C4-2B (cell line): ENCODE data around the gene ABO.
"Not testable (repeated sequence)": the region's sequence is repeated elsewhere in the genome, so short reads cannot be mapped to it uniquely, and the experiment has no call there.

ENCODE experiments used
- H3K27ac ChIP-seq: fragments of 450-650 bp; 2 replicates; pipeline ENCODE4 v1.5.1; 2017
- CTCF ChIP-seq: fragments of 450-650 bp; conservative IDR thresholded peaks from 2 replicates; pipeline ENCODE4 v1.5.1; 2017; ENCODE audit warnings: mild to moderate bottlenecking
- ZFX ChIP-seq: fragments of 450-650 bp; IDR thresholded peaks from 2 replicates; pipeline ENCODE4 v1.6.1; 2017

ABO gene

GRCh38 chr9:133210609-133211008 lies 64.4 kb downstream of the ABO start:
- H3K27ac ChIP-seq = no peak overlapping the region
- TF ChIP-seq CTCF = no peak
- no peak for TF ChIP-seq ZFX

- H3K27ac ChIP-seq = no peak overlapping the region
- TF ChIP-seq ZFX (no peak), CTCF (no peak)
Observed at GRCh38 chr9:133210202-133210532, 64.8 kb downstream of the ABO start.

GRCh38 chr9:133209327-133210201 lies 65.4 kb downstream of the ABO start:
- H3K27ac ChIP-seq = not testable (repeated sequence)

GRCh38 chr9:133208880-133209300 lies 66.1 kb downstream of the ABO start, which contains the start of gene OBP2B:
Gene OBP2B, minus strand, starts transcription at chr9:133209250. Its CDS starts 51 bp downstream, at chr9:133209199.
- H3K27ac ChIP-seq = not testable (repeated sequence)

GRCh38 chr9:133208171-133208879 lies 66.7 kb downstream of the ABO start:
- not testable (repeated sequence) for H3K27ac ChIP-seq

GRCh38 chr9:133207540-133208170 lies 67.3 kb downstream of the ABO start:
- H3K27ac ChIP-seq = no peak overlapping the region

GRCh38 chr9:133207021-133207531 lies 67.9 kb downstream of the ABO start:
- no peak overlapping the region for H3K27ac ChIP-seq
- TF ChIP-seq CTCF (no peak), ZFX (no peak)

More at GRCh38 chr9:133207540-133208170, 67.3 kb downstream of the ABO start:
- no peak for TF ChIP-seq CTCF
- TF ChIP-seq ZFX = no peak

- TF ChIP-seq CTCF (no peak), ZFX (no peak)
- no peak overlapping the region for H3K27ac ChIP-seq
Observed at GRCh38 chr9:133205996-133206931, 68.7 kb downstream of the ABO start.

GRCh38 chr9:133205481-133205887 lies 69.5 kb downstream of the ABO start:
- H3K27ac ChIP-seq = not testable (repeated sequence)
